ENCODE measurements around the gene IFNL4.
"Not testable (repeated sequence)": the region's sequence is repeated elsewhere in the genome, so short reads cannot be mapped to it uniquely, and the experiment has no call there.

The IFNL4 gene

GRCh38 chr19:39248806-39249205, at the start of gene IFNL4:
Gene IFNL4 (minus strand): TSS chr19:39248856.
- FAIRE-seq = no peak

GRCh38 chr19:39297931-39298634, 49.4 kb upstream of the IFNL4 start:
- no peak for FAIRE-seq

- FAIRE-seq = no peak
Measured at GRCh38 chr19:39296906-39297305, 48.2 kb upstream of the IFNL4 start.

- FAIRE-seq = no peak
Measured at GRCh38 chr19:39296055-39296645, 47.5 kb upstream of the IFNL4 start, which contains the start of gene IFNL1. Gene IFNL1 (plus strand): TSS chr19:39296407. CDS start chr19:39296422, 15 bp downstream.

- FAIRE-seq = no peak
Measured at GRCh38 chr19:39293394-39293793, 44.7 kb upstream of the IFNL4 start.

- FAIRE-seq = no peak
Measured at GRCh38 chr19:39284032-39284431, 35.4 kb upstream of the IFNL4 start.

GRCh38 chr19:39282021-39282420, 33.4 kb upstream of the IFNL4 start:
- no peak for FAIRE-seq

GRCh38 chr19:39277598-39277997, 28.9 kb upstream of the IFNL4 start:
- no peak for FAIRE-seq

- FAIRE-seq = no peak
Measured at GRCh38 chr19:39276740-39277139, 28.1 kb upstream of the IFNL4 start.

GRCh38 chr19:39275578-39275977, 26.9 kb upstream of the IFNL4 start:
- no peak for FAIRE-seq

- FAIRE-seq = not testable (repeated sequence)
Measured at GRCh38 chr19:39273859-39274258, 25.2 kb upstream of the IFNL4 start.

GRCh38 chr19:39270036-39270871, 21.6 kb upstream of the IFNL4 start:
- FAIRE-seq = no peak

- not testable (repeated sequence) for FAIRE-seq
Measured at GRCh38 chr19:39269369-39269768, 20.7 kb upstream of the IFNL4 start.

GRCh38 chr19:39268531-39269223, 20.0 kb upstream of the IFNL4 start:
- not testable (repeated sequence) for FAIRE-seq

GRCh38 chr19:39268085-39268484, 19.4 kb upstream of the IFNL4 start, which contains the start of gene IFNL2:
Gene IFNL2 (plus strand): TSS chr19:39268396. CDS start chr19:39268569, 173 bp downstream.
- not testable (repeated sequence) for FAIRE-seq

GRCh38 chr19:39265321-39265916, 16.8 kb upstream of the IFNL4 start:
- no peak for FAIRE-seq

- FAIRE-seq = no peak
Measured at GRCh38 chr19:39264306-39265290, 15.9 kb upstream of the IFNL4 start.

GRCh38 chr19:39263912-39264305, 15.3 kb upstream of the IFNL4 start:
- no peak for FAIRE-seq

GRCh38 chr19:39262496-39262895, 13.8 kb upstream of the IFNL4 start:
- no peak for FAIRE-seq

- FAIRE-seq = no peak
Measured at GRCh38 chr19:39261704-39262103, 13.0 kb upstream of the IFNL4 start.

GRCh38 chr19:39257227-39257626, 8.6 kb upstream of the IFNL4 start:
- FAIRE-seq = no peak
